OCI-LY3 (cell line): ENCODE measurements around the gene TGFB1.

ENCODE experiments used
- EZH2phosphoT487 ChIP-seq: fragments of 200-600 bp; shearing (Covaris generic); IDR thresholded peaks from 2 replicates; pipeline ENCODE4 v1.6.1; 2018; ENCODE audit warnings: antibody characterized with exemption, mixed run types, low read depth
- TF ChIP-seq, protein P1 (sequence below): fragments of 200-600, 300-600 bp; sonication (generic); IDR thresholded peaks from 2 replicates; pipeline ENCODE4 v1.5.1; 2014; ENCODE audit warnings: antibody characterized with exemption, low read length, low read depth

DNA sequence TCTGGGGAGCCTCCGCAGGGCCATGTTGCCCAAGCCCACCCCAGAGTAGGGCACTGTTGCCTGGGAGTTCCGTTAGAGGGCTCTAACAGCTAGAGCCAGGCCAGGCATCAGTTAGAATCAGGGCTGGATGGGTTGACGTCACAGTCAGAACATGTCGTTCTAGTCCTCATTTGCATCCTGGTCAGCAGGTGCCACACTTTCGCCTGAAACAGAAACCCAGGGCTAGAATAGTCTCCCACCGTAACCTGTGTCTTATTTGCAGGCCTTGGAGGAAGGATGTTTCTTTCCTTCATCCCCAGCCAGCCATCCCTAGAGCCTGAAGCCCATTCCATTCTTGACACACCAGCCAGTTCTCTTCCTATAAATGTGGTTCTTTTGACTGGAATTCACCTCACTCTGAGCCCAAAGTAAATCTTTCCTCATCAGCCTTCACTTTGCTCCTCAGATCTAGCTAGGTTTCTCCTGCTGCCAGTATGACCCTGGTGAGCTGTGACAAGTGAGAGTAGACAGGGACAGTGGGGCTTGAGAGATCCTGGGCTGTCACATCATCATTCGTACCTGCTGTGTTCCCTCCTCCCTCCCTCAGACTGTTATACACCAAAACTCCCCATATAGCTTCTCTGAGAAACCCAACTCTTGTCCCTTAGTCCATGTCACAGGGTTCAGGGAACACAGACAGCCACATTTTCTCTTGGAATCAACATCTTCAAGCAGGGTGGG lies 55.9 kb downstream of the TGFB1 start:
- TF ChIP-seq, protein P1, sequence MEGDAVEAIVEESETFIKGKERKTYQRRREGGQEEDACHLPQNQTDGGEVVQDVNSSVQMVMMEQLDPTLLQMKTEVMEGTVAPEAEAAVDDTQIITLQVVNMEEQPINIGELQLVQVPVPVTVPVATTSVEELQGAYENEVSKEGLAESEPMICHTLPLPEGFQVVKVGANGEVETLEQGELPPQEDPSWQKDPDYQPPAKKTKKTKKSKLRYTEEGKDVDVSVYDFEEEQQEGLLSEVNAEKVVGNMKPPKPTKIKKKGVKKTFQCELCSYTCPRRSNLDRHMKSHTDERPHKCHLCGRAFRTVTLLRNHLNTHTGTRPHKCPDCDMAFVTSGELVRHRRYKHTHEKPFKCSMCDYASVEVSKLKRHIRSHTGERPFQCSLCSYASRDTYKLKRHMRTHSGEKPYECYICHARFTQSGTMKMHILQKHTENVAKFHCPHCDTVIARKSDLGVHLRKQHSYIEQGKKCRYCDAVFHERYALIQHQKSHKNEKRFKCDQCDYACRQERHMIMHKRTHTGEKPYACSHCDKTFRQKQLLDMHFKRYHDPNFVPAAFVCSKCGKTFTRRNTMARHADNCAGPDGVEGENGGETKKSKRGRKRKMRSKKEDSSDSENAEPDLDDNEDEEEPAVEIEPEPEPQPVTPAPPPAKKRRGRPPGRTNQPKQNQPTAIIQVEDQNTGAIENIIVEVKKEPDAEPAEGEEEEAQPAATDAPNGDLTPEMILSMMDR, result peak; percentile 34; the same call in 1 of the 2 replicates
- TF ChIP-seq EZH2phosphoT487, result no peak
